Stimulated activated CD4-positive, alpha-beta T cell treated with anti-CD3 and anti-CD28 coated beads, Interleukin-12 subunit alpha, Interleukin-12 subunit beta, amount 100 ng/mL, for 48 hours (primary cell): ENCODE data around the gene DLL4.

Source experiments
- DNase-seq, 3 donors: peaks; one replicate each; pipeline ENCODE4 v3.0.0-alpha.2; 2020; ENCODE audit warnings: low read depth in 2 of 3, low spot score in 1 of 3

Gene DLL4

GRCh38 chr15:40906091-40906990, 22.8 kb upstream of the DLL4 start:
- DNase-seq: peak; percentile 70 to 78 (median 76)

GRCh38 chr15:40906991-40907802, 21.9 kb upstream of the DLL4 start:
- peak in 2 of 3 donors; percentile 31 to 39 for DNase-seq

GRCh38 chr15:40908095-40908494, 21.0 kb upstream of the DLL4 start:
- DNase-seq: no peak

- no peak for DNase-seq
Observed at GRCh38 chr15:40909662-40910630, 19.2 kb upstream of the DLL4 start.

GRCh38 chr15:40911141-40911540, 18.0 kb upstream of the DLL4 start:
- no peak for DNase-seq

- DNase-seq: no peak
Observed at GRCh38 chr15:40911693-40912092, 17.4 kb upstream of the DLL4 start.

- DNase-seq: no peak
Observed at GRCh38 chr15:40912478-40912877, 16.7 kb upstream of the DLL4 start.

GRCh38 chr15:40914013-40914412, 15.1 kb upstream of the DLL4 start:
- no peak for DNase-seq

GRCh38 chr15:40914486-40914885, 14.7 kb upstream of the DLL4 start:
- DNase-seq: no peak

- no peak for DNase-seq
Observed at GRCh38 chr15:40915116-40915661, 14.0 kb upstream of the DLL4 start.

GRCh38 chr15:40915679-40916078, 13.5 kb upstream of the DLL4 start:
- no peak for DNase-seq

- DNase-seq: no peak
Observed at GRCh38 chr15:40917585-40917984, 11.6 kb upstream of the DLL4 start.

- DNase-seq: no peak
Observed at GRCh38 chr15:40918146-40918798, 10.9 kb upstream of the DLL4 start.

- DNase-seq: no peak
Observed at GRCh38 chr15:40918799-40919392, 10.2 kb upstream of the DLL4 start.

- DNase-seq: no peak
Observed at GRCh38 chr15:40921949-40922607, 7.1 kb upstream of the DLL4 start.

- no peak for DNase-seq
Observed at GRCh38 chr15:40922608-40923005, 6.5 kb upstream of the DLL4 start.

GRCh38 chr15:40923551-40923950, 5.6 kb upstream of the DLL4 start:
- DNase-seq: no peak

- no peak for DNase-seq
Observed at GRCh38 chr15:40925495-40925862, 3.7 kb upstream of the DLL4 start.
